GM19397 (cell line): ENCODE results near the gene DKK3.
"Not testable (repeated sequence)": the region's sequence is repeated elsewhere in the genome, so short reads cannot be mapped to it uniquely, and the experiment has no call there.

Experiments used
- ATAC-seq: cut with Tn5 transposase; IDR thresholded peaks from one replicate; pipeline ENCODE4 v1.9.1; 2021; ENCODE audit warnings: mild to moderate bottlenecking, moderate library complexity; ENCODE audit not compliant: unreplicated experiment

DKK3 gene

GRCh38 chr11:12007769-12008737 lies at the start of gene DKK3:
Gene DKK3 (minus strand): TSS chr11:12008626. CDS start chr11:12008582, 44 bp downstream.
- no peak for ATAC-seq

DNA sequence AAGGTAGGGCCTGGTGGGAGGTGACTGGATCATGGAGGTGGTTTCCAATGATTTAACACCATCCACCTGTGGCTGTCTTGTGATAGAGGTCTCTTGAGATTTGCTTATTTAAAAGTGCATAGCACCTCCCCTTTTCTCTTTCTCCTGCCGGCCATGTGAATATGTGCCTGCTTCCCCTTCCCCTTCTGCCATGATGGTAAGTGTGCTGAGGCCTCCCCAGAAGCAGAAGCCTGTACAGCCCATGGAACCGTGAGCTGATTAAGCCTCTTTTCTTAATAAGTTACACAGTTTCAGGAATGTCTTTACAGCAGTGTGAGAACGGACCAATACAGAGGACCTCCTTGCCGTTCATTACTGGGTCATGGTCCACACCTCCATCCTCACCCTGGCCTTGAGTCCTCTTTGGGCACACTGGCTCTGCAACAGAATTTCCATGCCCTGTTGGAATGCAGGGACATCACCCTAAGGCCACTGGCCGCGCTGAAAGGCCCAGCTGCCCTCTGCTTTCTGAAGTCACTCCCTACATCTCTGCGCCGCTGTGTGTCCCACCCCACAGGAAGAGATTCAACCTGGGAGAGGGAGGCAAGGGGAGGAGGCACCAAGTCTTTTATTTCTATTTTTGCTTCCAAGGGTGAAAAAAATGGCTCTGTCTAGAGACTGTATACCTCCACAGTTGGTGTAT lies 49.0 kb upstream of the DKK3 start:
- ATAC-seq, result no peak

GRCh38 chr11:12056119-12056518 lies 47.7 kb upstream of the DKK3 start:
- ATAC-seq, result no peak

GRCh38 chr11:12053606-12054361 lies 45.4 kb upstream of the DKK3 start:
- no peak for ATAC-seq

GRCh38 chr11:12052676-12053605 lies 44.5 kb upstream of the DKK3 start:
- ATAC-seq, result no peak

DNA sequence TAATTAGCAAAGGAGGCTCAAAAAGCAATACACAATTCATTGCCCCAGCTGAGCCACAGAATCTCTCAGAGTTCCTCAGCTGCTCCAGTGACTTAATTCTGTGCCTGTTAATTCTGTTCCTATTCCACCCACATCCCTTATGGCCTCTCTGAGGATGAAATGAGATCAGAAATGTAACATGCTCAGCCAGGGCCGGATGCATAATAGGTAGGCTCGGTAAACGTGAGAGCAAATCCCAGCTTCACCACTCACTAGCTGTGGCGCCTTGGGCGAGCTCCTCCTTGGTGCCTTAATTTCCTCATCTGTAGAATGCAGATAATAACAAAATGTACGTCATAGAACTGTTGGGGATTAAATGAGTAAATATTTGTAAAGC lies 42.8 kb upstream of the DKK3 start:
- no peak for ATAC-seq

DNA sequence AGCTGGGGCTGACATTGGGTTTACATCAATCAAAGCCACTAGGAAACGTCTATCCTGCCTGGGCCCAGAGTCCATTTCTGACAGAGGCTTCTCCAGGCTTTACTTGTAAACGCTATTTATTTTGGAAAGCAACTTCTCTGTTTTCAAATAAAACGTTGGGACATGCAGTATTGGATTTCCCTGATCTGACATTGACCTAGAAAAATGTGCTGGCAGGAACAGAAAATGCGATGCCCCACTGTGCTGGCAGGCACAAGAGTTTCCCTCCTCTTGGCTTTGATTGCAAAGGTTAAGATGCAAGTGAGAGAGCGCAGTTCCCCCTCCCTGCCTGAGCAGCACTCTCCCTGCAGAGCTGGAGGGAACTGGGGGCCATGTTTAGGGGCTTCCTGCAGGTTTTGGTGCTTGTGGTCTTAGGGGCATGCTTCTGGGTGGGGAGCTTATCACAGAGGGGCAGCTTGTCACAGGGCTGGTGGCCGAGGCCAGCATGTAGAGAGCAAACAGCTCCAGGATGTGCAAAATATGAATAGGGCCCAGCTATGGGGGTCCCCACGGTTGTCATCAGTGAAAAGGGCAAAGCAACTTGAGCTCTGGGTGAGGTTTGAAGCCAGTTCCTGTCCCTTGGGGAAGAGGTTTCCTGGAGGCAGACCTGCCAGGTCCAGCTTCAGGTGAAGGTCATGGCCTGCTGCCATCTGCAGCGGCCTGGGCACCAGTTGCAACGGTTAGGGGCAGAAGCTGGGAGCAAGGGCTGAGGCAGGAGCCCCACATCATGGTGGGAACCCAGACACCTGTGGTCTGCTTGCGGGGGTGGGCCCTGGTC lies 42.3 kb upstream of the DKK3 start:
- ATAC-seq, result no peak

GRCh38 chr11:12048936-12049790 lies 40.7 kb upstream of the DKK3 start:
- ATAC-seq, result no peak

DNA sequence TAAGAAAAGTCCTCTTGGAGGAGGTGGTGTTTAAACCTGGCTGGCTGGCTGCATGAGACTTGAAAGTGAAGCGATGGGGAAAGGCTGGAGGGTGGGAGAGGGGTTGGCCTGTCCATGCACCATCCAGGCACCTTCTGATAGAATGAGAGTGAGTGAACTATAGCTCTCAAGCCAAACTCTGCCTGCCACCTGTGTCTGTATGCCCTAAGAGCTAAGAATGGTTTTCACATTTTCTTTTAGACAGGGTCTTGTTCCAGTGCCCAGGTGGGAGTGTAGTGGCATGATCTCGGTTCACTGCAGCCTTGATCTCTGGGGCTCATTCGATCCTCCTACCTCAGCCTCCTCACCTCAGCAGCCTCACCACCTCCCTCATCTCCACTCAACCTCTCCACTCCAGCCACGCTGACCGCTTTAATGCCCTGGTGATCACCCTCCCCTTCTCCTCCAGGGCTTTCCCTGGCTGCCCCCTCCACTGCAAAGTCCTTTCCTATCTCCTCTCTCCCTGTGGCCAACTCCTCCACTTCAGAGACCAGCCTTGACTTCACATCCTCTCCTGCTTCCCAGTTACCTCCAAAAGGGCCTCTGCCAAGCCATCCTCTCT lies 38.3 kb upstream of the DKK3 start:
- no peak for ATAC-seq

- ATAC-seq, result no peak
Observed at GRCh38 chr11:12045914-12046635, 37.6 kb upstream of the DKK3 start.

DNA sequence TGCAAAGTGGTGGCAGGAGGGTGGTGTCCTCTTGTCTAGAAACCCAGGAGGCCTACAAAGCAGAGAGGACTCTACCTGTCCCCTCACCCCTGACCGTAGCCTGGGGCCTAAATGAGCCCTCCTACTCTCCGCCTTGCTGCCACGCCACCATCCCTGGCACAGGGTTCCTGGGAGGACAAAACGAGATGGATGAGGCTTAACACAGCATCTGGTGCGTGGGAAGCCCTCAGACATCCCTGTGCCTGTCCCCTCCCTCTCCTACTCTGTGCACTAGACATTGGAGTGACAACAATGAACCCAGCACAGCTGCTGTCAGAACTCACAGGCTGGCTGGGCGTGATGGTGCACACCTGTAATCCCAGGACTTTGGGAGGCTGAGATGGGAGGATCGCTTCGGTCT lies 36.4 kb upstream of the DKK3 start:
- ATAC-seq, result no peak

GRCh38 chr11:12043959-12044791 lies 35.7 kb upstream of the DKK3 start:
- ATAC-seq, result no peak

DNA sequence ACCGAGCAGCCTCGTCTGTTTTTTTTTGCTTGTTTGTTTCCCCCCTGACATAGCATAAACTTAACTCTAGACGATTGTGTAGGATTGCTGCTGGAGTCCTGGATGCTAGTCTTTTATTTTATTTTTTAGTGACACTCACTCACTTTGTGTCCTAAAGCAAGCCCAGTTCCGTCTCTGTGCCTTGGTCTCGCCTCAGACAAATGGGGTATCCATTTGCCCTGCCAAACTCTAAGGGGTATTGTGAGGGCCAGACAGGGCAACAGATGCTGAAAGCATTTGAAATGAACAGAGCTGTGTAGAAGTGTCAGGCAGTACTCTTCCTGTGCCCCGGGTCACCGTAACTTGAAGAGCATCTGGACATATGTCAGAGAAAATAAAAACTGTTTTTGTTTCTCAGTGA lies 34.8 kb upstream of the DKK3 start:
- ATAC-seq, result no peak

DNA sequence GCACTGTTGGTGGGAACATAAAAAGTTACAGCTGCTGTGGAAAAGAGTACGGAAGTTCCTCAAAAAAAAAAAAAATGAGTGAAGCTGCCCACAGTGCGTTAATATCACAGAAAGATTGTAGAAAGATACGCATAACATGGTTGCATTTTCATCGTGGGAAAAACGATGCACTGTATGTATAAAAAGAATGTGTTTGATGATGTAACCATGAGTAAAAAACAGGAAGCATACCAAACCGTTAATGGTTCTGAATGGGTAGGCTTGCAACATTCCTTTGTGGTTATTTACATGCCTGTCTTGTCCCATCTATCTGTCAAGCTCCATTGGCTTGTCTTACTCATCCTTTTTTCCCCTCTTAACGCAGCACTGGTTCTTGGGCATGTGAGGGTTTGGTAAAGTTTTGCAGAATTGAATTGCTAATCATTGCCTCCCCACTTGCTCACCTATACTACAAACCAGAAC lies 33.8 kb upstream of the DKK3 start:
- no peak for ATAC-seq

GRCh38 chr11:12040719-12041118 lies 32.3 kb upstream of the DKK3 start:
- not testable (repeated sequence) for ATAC-seq

DNA sequence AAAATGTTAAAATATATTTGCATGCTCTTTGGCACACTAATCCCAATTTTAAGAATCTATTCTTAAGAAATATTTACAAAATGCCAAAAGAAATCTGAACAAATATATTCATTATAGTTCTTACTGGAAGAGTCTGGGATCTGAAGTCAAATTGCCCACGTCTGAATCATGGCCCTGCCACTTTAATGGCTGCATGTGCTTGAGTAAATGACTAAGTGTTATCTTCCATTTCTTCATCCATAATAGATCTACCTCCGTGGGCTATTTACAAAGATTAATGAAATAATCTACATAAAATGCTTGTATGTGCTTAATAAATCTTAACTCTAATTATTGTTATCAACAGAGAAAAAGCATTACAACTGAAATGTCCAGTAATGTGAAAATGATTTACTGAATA lies 24.5 kb upstream of the DKK3 start:
- ATAC-seq, result no peak
